DMS53 treated with DMSO at 0.1 percent for 48 hours (cell line): Measurements from ENCODE around the gene CTSO.
"Not testable (repeated sequence)": the region's sequence is repeated elsewhere in the genome, so short reads cannot be mapped to it uniquely, and the experiment has no call there.

Source experiments
- DNase-seq: peaks from one replicate; lab custom pipeline; 2025; ENCODE audit not compliant: unreplicated experiment; lab: John Stamatoyannopoulos, UW

Gene CTSO

DNA sequence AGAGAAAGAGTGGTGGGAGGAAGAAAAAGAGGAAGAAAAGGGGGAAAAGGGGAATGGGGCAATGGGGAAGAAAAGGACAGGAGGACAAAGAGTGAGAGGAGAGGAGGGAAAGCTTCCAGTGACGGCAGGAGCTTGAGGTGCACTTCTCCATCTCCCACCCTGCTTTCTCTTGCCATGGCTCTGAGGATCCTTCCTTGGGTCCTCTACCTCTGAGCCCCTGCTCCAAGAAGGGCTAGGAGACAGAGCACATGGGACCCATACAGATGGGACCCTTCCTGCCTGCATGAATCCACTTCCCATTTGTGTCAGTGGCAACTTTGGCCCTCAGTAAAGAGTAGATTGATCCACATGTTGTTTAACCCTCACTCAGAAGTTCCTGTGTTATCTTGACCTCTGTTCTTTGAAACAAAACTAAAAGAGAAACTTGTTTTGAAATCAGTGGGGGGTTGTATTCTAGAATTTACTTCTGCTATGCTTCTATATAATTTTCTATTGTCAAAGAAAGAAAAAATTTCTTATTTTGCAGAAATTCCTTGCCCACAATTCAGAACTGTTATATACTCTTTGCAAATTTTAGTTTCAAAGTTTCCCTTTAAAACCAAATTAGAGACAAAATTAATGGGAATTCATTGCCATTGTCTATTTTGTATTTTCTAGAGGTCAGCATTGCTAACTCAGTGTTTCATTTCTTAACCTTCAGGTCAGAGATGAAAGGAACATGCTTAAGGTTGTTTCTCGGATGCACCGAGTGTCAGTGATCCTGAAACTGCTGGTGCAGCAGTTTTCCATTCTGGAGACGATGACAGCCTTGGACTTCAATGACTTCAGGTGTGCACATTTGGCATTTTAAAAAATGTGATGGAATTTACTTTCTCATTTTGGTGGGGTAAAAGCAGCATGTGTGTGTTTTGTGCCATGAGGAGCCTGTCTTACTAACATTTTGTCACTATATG, 45.2 kb downstream of the CTSO start:
- DNase-seq, result no peak

DNA sequence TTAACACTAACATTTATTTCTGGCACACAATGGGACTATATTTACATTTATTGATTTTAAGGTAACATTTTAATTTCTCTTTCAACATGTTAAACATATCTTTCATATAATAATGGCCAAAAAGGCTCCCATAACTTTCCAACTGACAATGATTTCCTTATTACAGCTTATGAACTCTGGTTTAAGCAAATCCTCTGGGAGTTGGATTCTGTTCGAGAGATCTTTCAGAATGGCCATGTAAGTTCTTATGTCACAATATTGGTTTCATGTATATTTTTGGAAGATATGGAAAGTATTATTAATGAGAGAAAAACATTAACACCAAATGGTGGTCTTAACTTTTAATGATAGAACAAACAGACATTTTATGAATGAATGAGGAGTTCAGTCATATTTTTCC, 46.1 kb downstream of the CTSO start:
- DNase-seq, result no peak

DNA sequence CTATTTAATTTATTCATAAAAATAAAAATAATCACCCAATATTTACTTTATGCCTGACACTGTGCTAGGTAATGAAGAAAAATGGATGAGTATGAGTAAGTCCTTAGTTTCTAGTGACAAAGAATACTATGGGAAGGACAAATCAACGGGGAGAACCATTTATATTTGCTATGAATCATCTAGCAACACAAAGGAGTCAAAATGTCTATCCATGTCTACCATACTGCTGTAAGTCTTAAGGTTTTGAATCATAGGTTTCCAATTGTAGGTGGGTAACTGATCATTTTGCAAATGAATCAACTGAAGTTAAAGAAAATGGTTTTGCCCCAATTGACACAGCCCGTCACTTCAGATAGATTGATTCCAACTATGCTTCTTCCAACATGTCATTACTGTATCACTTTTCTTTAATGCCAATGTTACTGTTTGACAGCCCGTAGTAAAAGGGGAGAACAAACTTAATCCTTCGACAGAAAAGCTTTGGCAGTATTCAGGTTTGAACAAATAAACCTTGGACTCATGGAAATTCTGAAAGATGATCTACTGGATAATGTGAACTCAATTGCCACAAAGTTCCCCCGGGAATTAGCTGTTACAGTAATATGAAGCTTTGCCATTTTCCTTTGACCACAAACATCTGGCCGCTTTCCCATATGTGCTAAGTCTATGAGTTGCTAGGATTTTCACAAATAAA, 47.0 kb downstream of the CTSO start:
- DNase-seq, result no peak

- no peak for DNase-seq
These were observed 49.3 kb downstream of the CTSO start for GRCh38 chr4:155904331-155904730.

- no peak for DNase-seq
These were observed 50.2 kb downstream of the CTSO start, which contains the start of gene TDO2 for GRCh38 chr4:155903453-155903852. TDO2 (plus strand) TSS chr4:155903696; CDS start chr4:155903759, 63 bp downstream.

- DNase-seq, result no peak
These were observed 52.7 kb downstream of the CTSO start for GRCh38 chr4:155901013-155901412.

- no peak for DNase-seq
These were observed 53.3 kb downstream of the CTSO start for GRCh38 chr4:155900381-155900780.

DNA sequence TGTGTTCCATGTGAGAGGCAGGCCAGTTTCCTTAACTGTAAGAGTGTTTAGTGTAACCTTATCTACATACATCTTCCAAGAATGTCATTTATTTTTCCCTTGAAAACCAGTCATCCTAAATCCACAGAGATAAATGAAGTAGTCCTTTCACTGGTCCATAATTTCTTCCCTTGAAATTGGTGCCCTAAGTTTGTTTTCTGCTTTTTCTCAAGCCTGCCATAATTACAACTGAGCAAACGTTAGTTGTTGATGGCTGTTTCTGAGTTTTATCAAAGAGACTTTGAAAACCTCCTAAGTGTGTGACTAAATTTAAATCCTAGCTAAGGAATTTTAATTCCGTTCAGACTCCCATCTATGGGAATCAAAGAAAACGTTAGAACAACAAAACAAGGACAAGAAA, 53.8 kb downstream of the CTSO start:
- no peak for DNase-seq

DNA sequence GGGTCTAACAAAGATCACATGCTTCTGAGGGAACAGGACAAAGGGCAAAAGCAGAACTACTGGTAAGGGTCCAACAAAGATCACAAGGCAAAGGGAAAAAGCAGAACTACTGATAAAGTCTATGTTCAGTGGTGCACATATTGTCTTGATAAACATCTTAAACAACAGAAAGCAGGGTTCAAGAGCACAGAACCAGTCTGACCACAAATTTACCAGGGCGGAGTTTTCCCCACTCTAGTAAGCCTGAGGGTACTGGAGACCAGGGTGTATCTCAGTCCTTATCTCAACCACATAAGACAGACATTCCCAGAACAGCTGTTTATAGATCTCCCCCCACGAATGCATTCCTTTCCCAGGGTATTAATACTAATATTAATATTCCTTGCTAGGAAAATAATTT, 55.3 kb downstream of the CTSO start:
- not testable (repeated sequence) for DNase-seq

DNA sequence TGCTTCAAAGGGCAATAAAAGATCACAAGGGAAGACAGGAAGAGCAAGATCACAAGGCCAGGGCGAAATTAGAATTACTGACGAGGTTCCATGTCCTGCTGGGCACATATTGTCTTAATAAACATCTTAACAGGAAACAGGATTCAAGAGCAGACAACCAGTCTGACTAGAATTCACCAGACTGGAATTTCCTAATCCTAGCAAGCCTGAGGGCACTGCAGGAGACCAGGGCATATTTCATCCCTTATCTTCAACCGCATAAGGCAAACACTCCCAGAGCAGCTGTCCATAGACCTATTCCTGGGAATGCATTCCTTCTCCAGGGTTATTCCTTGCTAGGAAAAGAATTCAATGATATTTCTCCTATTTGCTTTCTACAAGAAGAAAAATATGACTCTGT, 62.6 kb downstream of the CTSO start:
- DNase-seq, result no peak

DNA sequence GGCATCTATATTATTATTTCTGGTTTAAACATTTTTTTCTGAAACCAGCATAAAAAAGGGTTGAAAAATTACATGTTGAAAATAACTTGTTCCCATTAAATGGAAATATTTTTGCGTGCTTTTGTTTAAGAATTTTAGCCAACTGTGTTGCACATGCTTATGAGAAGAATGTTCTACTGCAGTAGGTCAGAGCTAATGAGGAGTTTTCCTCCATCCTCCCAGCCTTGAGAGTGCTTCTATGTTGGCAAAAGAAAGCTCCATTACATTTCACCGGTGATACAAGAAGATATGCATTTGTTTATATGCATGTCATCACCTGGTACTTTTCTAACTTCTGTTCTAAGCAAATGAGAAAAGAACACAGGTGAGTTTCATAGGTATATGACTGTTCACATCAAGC, 63.7 kb downstream of the CTSO start:
- no peak for DNase-seq

GRCh38 chr4:155889031-155889793, 64.5 kb downstream of the CTSO start:
- no peak for DNase-seq

DNA sequence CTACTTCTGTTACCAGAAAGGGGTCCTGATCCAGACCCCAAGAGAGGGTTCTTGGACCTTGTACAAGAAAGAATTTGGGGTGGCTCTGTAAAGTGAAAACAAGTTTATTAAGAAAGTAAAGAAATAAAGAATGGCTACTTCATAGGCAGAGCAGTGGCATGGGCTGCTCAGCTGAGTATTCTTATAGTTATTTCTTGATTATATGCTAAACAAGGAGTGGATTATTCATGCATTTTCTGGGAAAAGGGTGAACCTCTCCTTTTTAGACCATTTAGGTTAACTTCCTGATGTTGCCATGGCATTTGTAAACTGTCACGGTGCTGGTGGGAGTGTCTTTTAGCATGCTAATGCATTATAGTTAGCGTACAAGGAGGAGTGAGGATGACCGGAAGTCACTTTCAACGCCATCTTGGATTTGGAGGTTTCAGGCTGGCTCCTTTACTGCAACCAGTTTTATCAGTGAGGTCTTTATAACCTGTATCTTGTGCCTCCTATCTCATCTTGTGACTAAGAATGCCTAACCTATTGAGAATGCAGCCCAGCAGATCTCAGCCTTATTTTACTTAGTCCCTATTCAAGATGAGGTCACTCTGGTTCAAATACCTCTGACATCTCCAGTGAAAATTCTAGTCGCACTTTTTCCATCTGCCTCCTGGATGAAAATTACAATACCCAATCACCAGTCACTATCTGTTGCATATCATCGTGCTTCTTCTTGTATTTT, 65.7 kb downstream of the CTSO start:
- DNase-seq, result no peak

GRCh38 chr4:155887045-155887444, 66.6 kb downstream of the CTSO start:
- DNase-seq, result no peak

DNA sequence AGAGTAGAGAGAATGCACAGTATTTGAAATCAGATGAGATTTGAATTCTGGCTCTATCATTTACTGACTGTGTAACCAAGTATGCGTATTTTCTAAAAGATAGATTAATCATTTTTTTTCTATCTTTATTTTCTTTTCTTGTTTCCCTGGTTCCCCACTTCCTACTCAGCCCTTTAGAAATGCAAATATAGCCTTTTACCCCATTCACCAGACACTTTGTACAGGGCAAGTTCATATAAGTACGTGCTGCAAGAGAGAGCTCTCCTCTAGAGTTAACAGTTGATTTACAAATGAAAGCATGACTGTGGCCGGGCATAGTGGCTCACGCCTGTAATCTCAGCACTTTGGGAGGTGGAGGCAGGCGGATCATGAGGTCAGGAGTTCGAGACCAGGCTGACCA, 68.0 kb downstream of the CTSO start:
- DNase-seq, result no peak

DNA sequence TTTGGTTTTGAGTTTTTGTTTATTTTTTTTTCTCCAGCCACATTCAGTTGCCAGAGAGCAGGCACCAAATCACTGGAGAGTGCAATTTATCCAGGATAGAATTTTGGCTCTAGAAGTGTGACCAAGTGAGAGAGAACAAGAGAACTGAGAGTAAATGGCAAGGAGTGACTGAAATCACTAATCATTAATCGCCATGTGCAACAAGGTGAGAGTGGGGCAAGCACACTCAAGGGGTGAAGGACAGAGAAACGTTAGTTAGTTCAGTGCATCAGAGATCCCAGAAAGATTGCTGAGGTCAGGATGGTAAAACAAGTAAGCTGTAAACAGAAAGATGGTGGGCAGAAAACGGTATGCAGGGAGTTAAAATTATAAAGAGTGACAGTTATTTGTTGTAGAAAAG, 69.8 kb downstream of the CTSO start:
- no peak for DNase-seq

DNA sequence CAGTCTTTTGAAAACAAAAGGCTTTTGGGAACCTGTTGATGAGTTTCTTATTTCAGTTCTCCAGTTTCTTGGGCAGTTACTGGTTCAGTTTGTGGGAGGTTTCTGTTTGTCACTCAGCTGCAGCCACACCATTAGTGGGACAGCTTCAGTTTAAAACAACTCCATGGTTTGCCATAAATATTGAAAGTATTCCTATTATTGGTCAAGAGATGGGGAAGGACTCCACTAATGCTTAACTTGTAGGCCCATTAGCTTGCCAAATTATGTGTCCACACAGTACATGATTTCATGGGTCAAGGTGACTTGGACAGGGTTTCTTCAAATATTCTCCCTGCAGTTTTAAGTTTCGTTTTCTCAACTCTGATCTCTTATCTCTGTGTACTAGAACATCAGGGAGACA, 72.1 kb downstream of the CTSO start:
- DNase-seq, result no peak

GRCh38 chr4:155879767-155880166, 73.9 kb downstream of the CTSO start:
- no peak for DNase-seq

GRCh38 chr4:155878611-155879010, 75.1 kb downstream of the CTSO start:
- DNase-seq, result no peak

- DNase-seq, result no peak
These were observed 75.7 kb downstream of the CTSO start for GRCh38 chr4:155877971-155878370.

- no peak for DNase-seq
These were observed 77.8 kb downstream of the CTSO start for GRCh38 chr4:155875878-155876277.
